GM23248 (cell line): ENCODE results near the gene MYL7.

Source experiments
- EZH2 ChIP-seq: fragments of 200-600 bp; sonication (generic); IDR thresholded peaks from 2 replicates; pipeline ENCODE4 v1.6.1; 2018; ENCODE audit warnings: antibody characterized with exemption, mild to moderate bottlenecking; ENCODE audit not compliant: insufficient read depth, poor library complexity, severe bottlenecking
- EZH2phosphoT487 ChIP-seq: fragments of 200-600 bp; sonication (generic); IDR thresholded peaks from 2 replicates; pipeline ENCODE4 v1.6.1; 2018; ENCODE audit warnings: antibody characterized with exemption, moderate library complexity, mild to moderate bottlenecking, low read depth; ENCODE audit not compliant: insufficient read depth

- TF ChIP-seq EZH2 (no peak), EZH2phosphoT487 (no peak)
Observed at GRCh38 chr7:44149571-44150465, 8.7 kb upstream of the MYL7 start.
